NCI-H2081 treated with DMSO at 0.1 percent for 48 hours (cell line): Measurements from ENCODE around the gene C3AR1.
"Not testable (repeated sequence)": the region's sequence is repeated elsewhere in the genome, so short reads cannot be mapped to it uniquely, and the experiment has no call there.

Source experiments
- DNase-seq: peaks from one replicate; lab custom pipeline; 2025; lab: John Stamatoyannopoulos, UW

Gene C3AR1

GRCh38 chr12:8028267-8028666 is 37.9 kb downstream of the C3AR1 start:
- no peak for DNase-seq

GRCh38 chr12:8027856-8028255 is 38.3 kb downstream of the C3AR1 start:
- DNase-seq = no peak

- peak; percentile 89 for DNase-seq
Observed at GRCh38 chr12:8026291-8026900, 39.8 kb downstream of the C3AR1 start.

DNA sequence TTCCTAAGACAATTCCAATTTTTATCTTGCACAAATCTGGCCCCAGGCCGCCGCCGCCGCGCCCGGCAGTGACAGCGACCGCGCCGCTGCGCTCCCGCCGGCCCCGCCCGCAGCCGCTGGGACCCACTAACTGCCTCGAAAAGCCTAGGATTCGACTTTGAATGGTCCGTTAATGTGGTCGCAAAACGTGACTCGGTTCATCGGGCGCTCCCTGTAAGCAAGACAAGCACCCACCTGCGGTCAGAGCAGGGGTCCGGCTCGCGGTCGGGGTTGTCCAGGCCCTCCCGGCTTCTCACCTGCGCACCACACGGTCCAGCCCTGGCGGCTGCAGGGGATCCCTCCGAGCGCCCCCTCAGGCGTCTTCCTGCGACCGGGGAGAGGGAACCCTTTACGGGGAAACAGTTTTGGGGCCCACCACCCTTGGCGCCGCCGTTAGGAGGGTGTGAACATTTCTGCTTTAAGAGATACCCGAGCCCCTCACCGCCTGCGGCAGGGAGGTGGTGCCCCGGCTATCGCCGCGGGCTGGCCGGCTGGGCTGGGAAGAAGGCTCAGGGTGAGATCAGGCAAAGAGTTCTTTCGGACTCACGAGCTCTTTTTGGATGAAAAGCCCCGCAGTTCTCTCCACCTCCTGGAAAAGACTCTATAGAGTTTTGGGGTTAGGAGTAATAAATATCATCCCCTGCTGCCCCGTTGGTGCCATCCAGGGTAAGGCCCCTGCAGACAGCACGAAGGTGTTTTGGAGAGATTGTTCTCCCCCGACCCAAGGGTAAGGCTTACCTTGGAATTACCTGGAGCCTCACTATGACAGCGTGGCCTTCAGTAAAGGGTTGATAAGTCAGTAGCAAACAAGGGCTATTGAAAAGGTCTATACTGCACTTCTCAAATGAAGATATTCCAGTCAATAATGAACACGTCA is 47.2 kb downstream of the C3AR1 start:
- DNase-seq = no peak

DNA sequence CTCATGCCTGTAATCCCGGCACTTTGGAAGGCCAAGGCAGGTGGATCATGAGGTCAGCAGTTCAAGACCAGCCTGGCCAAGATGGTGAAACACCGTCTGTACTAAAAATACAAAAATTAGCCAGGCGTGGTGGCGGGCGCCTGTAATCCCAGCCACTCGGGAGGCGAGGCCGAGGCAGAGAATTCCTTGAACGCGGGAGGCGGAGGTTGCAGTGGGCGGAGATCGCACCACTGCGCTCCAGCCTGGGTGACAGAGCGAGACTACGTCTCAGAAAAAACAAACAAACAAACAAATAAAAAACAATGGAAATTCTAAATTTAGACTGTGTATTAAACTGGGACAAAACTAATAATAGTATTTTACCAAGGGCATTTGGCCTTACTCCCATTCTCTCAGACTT is 47.9 kb downstream of the C3AR1 start:
- DNase-seq = not testable (repeated sequence)

- no peak for DNase-seq
Observed at GRCh38 chr12:8014836-8015235, 51.3 kb downstream of the C3AR1 start.

GRCh38 chr12:8012651-8013309 is 53.4 kb downstream of the C3AR1 start:
- DNase-seq = no peak

GRCh38 chr12:8011331-8011730 is 54.8 kb downstream of the C3AR1 start:
- DNase-seq = no peak
